ENCODE data around the gene SLC16A6.
"Not testable (repeated sequence)": the region's sequence is repeated elsewhere in the genome, so short reads cannot be mapped to it uniquely, and the experiment has no call there.

SLC16A6 gene

GRCh38 chr17:68309066-68309670, 18.2 kb upstream of the SLC16A6 start:
- DNase-seq: not testable (repeated sequence)

GRCh38 chr17:68308486-68308885, 17.6 kb upstream of the SLC16A6 start:
- DNase-seq: not testable (repeated sequence)

- DNase-seq: no peak
These were observed 16.5 kb upstream of the SLC16A6 start for GRCh38 chr17:68307443-68307842.

GRCh38 chr17:68306819-68307218, 15.9 kb upstream of the SLC16A6 start:
- DNase-seq: no peak

GRCh38 chr17:68305142-68305541, 14.2 kb upstream of the SLC16A6 start:
- DNase-seq: no peak

GRCh38 chr17:68304706-68305105, 13.8 kb upstream of the SLC16A6 start:
- no peak for DNase-seq

- no peak for DNase-seq
These were observed 11.7 kb upstream of the SLC16A6 start for GRCh38 chr17:68302666-68303065.

GRCh38 chr17:68302066-68302564, 11.2 kb upstream of the SLC16A6 start:
- DNase-seq: no peak

GRCh38 chr17:68301438-68301959, 10.6 kb upstream of the SLC16A6 start:
- DNase-seq: no peak

GRCh38 chr17:68299817-68300216, 8.9 kb upstream of the SLC16A6 start:
- DNase-seq: no peak

GRCh38 chr17:68298601-68299000, 7.7 kb upstream of the SLC16A6 start:
- no peak for DNase-seq

- DNase-seq: no peak
These were observed 6.3 kb upstream of the SLC16A6 start for GRCh38 chr17:68297195-68297594.

GRCh38 chr17:68296217-68297191, 5.6 kb upstream of the SLC16A6 start:
- DNase-seq: no peak

GRCh38 chr17:68295086-68295485, 4.2 kb upstream of the SLC16A6 start:
- no peak for DNase-seq

- DNase-seq: no peak
These were observed 3.7 kb upstream of the SLC16A6 start for GRCh38 chr17:68294617-68295016.

- DNase-seq: no peak
These were observed 3.2 kb upstream of the SLC16A6 start for GRCh38 chr17:68294196-68294555.

- no peak for DNase-seq
These were observed 2.7 kb upstream of the SLC16A6 start for GRCh38 chr17:68293490-68294195.

- DNase-seq: no peak
These were observed 1.7 kb upstream of the SLC16A6 start for GRCh38 chr17:68292689-68293040.

GRCh38 chr17:68291836-68292688, 1.1 kb upstream of the SLC16A6 start:
- peak; percentile 43 for DNase-seq

GRCh38 chr17:68290268-68290954, 516 bp downstream of the SLC16A6 start:
- no peak for DNase-seq

- no peak for DNase-seq
These were observed 1.0 kb downstream of the SLC16A6 start for GRCh38 chr17:68289936-68290267.

GRCh38 chr17:68289473-68289872, 1.5 kb downstream of the SLC16A6 start:
- DNase-seq: no peak
